GM18870 (cell line): ENCODE results near the gene OTULIN.

Source experiments
- ATAC-seq: cut with Tn5 transposase; IDR thresholded peaks from one replicate; pipeline ENCODE4 v1.9.1; 2021; ENCODE audit warnings: moderate library complexity; ENCODE audit not compliant: unreplicated experiment

OTULIN gene

DNA sequence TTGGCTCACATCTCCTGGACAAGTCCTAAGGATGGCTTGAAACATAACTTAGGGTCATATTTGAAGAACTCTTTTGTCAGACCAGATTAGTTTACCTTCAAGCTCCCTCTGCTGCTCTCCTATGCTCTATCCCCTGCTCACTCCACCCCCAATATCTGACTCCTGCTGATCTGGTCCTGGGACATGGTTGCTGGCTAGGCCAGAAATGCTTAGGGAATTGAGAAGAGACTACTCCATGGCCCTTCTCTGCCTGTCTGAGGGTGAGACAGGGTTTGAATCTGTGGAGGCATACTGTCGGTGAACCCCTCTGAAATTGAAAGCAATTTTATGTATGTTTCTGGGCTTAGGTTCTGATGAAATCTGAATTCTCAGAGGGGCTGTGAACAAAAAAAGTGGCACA, 3.3 kb downstream of the OTULIN start:
- ATAC-seq, result no peak

- ATAC-seq, result peak; percentile 14
Measured at GRCh38 chr5:14668181-14668591, 3.7 kb downstream of the OTULIN start.

- no peak for ATAC-seq
Measured at GRCh38 chr5:14669415-14669814, 4.9 kb downstream of the OTULIN start.

GRCh38 chr5:14669975-14670374, 5.5 kb downstream of the OTULIN start:
- ATAC-seq, result no peak

GRCh38 chr5:14671414-14671813, 6.9 kb downstream of the OTULIN start:
- no peak for ATAC-seq

GRCh38 chr5:14672082-14672481, 7.6 kb downstream of the OTULIN start:
- ATAC-seq, result no peak

DNA sequence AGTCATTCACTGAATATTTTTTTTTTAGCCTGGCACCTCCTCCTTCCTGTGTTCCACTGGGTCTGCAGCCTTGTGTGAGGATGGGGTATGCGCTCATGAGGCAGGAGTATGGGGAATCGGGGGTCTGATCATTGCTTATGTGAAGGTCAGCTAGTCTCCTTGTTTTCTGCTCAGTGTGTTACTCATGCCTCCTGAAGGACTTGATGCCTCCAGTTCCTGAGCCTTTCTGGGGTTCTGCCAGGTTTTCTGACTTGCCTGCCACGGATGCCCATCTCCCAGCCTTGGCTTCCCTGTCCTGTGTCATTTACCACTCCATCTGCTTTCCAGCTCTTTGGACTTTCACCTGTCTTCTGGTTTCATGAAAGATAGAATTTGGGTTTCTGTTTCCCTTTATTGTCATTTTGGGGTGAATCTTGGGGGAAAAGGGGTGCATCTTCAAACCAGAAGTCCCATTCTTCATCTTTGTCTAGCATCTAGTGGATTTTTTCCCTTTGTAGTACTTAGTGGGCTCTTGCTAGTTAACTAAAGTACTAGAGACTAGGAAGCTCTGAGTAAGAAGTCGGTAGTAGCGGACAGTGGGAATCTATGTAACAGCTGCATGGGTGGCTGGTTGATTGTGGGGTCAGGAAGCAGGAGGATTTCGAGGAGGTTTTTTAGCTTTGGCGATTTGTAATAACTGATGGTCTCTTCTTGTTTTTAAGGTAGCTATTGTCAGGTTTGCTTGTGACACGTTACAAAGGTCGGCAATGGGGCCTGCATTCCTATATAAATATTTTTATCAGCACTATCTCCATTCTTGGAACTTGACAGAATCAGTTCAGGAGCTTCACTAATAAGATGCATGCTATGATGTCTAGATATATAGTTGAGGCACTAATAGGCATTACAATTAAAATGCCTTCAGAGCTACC, 8.2 kb downstream of the OTULIN start:
- no peak for ATAC-seq

DNA sequence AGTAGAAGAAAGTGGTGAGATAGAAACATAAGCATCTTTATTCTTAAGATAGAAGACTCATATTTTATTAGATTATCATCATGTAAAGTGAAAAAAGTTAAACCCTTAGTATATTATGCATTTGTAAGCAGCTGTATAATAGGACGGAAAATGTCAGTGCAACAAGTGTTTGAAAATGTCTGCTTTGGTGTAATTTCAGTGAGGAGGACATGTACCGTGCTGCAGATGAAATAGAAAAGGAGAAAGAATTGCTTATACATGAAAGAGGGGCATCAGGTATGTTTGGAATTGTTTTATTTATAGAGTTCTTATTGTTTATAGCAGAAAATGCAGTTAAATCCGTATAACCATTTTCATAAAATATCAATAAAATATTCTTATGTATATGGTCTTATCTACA, 8.9 kb downstream of the OTULIN start:
- no peak for ATAC-seq

DNA sequence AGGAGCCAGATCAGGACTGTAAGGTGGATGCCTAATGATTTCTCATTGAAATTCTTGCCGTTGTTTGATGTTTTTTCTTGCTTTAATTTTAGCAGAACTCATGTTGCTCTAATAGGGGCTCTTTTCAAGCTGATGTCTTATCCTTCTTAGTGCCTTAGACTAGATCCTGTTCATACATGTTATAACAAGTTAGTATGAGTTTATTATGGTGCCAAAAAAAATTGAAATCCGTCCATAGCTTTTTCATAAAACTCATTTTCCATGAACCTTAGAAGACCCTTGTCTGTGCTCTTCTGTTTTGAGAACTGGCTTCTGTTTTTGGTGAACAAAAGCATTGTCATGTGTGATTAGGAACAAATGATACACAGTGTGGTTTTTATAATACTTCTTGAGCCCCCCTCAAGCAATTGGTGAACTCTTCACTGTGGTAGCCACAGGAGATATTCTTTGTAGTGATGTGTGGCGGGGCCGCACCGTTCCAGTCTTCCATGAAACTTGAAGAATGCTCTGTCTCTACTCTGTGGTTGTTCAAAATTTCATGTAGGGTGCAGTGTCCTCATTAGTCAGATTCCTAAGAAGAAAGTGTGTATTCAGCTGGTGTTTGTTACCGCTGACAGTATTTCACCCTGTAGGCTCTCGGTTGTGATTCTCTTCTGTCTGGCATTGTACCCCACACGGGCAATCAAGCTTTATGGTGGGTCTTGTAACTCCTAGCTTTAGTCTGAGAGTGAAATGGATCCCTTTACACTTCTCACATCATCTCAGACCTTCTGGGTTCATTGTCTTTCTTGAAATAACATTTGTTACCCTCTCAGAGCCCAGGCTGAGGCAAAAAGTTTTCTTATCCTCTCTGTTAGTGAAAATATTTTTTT, 10.7 kb downstream of the OTULIN start:
- ATAC-seq, result peak; percentile 2

DNA sequence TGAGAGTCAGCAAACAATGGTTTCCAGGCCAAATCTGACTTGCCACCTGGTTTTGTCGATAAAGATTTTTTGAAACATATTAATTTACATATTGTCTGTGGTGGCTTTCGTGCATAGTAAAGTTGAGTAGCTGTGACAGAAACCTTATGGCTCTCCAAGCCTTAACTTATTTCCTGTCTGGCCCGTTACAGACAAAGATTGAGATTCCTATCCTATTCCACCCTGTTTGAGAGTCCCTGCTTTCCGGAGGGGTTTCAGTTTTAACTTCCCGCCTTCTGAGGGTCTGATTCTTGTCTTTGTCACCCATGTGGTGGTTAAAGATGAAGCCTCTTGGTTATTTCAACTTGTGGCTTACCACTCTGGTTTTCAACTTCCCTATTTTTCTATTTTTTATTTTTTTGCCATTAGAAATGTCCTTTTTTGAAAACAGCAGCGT, 11.4 kb downstream of the OTULIN start:
- ATAC-seq, result peak; percentile 48

GRCh38 chr5:14676320-14676719, 11.8 kb downstream of the OTULIN start:
- ATAC-seq, result peak; percentile 38

DNA sequence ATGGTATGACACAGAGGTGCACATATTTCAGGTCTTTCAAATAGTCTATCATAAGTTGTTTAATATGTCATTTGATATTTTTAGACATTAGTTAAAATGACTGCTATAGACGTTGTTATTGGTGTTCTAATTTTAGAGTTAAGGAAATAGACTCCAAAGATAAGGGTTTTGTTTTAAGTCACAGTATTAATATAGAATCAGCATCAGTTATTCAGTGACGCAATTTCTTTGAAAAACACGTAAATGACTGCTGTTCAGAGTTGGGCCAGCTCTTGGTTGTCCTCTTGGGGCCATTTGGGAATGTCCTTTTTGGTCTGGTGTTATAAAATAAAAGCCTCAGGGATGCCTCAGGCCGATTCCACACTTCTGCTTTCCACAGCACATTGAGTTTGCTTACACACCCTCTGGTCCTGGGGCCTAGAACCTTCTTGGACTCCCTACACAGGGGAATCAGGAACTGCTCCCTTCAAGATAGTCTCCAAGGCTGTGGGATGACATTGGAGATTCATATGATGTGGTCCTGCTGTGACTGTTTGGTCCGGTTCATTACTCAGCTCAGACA, 14.3 kb downstream of the OTULIN start:
- ATAC-seq, result no peak

- no peak for ATAC-seq
Measured at GRCh38 chr5:14679595-14679994, 15.1 kb downstream of the OTULIN start.

- no peak for ATAC-seq
Measured at GRCh38 chr5:14681236-14681752, 16.8 kb downstream of the OTULIN start.

DNA sequence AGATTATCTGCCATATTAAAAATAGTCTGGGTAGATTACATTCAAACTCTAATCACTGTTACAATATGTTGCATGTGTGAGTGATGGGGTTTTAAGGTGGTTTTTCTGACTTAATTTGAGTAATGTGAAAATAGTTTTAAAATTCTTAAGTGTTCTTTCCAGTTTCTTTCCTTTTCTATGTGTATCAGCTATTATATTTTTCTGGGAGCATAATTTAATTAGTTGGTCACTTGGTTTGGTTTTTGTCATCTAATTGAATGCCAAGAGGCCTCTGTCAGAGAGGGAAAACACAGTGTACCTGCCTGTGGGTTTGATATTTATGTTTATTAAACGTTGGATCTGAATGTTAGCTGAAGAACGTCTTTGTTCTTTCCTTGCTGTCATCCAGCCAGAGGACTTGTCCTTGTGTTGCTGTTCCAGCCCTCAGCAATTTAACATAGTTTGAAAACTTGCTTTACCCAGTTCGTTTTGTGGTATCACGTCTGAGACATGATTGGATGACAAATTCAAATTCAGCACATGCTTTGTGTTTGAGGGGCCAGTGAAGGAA, 19.5 kb downstream of the OTULIN start:
- no peak for ATAC-seq

DNA sequence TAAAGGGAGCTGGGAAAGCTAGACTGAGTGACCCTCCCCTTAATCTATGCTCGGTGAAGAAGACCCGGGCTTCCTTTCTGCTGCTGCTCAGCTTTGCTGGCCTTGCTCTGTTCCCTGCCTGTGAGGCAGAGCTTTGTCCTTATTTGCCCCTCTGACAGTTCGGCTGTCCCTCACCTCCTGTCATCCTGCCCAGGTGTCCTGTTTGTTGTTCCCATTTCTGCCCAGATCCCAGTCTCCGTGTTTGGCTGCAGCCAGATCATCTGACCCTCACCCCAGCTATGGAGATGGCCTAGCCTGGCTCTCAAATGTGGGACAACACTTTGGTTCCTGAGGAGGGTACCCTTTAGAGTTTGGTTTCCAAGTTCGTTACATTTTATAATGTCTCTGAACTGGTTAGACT, 20.2 kb downstream of the OTULIN start:
- ATAC-seq, result no peak

DNA sequence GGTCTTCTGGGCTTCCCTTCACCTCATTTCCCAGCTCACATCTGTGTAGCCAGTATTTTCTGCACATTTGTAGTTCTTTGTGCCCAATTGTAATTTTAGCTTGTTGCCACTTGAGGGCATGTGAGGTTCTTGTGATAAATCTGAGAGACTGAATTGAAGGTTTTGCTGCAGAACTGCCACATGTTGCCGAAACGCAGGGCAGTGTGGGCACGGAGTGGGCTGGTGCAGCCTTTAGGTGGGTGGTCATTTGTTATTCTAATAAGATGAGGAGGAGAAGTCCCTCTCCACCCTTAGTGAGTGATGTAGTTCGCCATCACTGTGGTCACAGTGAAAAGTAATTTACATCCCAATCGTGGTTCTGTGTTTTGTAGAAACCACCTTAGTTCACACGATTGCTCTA, 21.2 kb downstream of the OTULIN start:
- ATAC-seq, result peak; percentile 94

DNA sequence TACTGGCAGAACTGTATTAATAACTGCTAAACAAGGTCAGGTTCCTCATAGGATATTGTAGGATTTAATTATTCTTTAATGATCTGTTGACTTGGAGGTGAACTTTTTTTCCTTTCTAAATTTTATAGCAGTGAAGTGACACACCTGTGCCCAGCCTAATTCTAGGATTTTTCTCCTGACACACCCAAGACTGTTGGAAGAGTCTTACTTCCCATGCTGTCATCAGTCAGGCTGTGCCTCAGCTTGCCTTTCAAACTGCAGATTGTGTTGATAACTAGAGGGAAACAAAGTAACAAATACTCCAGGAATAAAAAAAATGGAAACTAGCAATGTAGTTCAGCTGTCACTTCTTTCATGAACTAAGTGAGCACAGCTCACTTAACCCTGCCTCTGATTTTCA, 22.0 kb downstream of the OTULIN start:
- no peak for ATAC-seq

GRCh38 chr5:14687023-14687665, 22.6 kb downstream of the OTULIN start:
- no peak for ATAC-seq

DNA sequence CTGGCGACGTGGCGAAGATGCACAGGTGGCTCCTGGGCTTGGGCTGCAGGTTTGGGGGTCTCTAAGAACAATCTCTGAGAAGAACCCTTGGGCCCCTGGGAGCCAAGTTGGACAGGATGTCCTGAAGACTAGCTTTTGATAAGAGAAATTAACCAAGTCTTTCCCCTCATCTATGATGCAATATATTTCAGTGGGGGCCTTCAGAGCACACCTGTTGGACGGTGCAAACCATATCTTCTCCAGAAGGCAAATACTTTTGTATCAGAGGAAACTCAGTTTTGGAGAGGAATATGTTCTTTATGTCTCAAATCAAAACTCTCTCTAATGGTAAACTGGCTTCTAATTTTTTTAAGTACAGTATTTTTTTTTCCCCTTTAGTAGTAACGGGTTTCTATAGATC, 28.6 kb downstream of the OTULIN start:
- no peak for ATAC-seq
